NT2/D1 (cell line): ENCODE results near the gene AKT2.

ENCODE experiments used
- YY1 ChIP-seq: IDR thresholded peaks from 2 replicates; pipeline ENCODE4 v1.6.1; 2011; ENCODE audit not compliant: insufficient read length, insufficient read depth
- ZNF274 ChIP-seq: IDR thresholded peaks from 2 replicates; pipeline ENCODE4 v1.6.1; 2011; ENCODE audit warnings: mild to moderate bottlenecking, low read depth, low read length

GRCh38 chr19:40285353-40286234, 449 bp upstream of the AKT2 start:
- TF ChIP-seq ZNF274 (no peak), YY1 (no peak)
